Measurements from ENCODE around the gene ZNF638. TPM values are rescaled to one million over a fixed set of nuclear protein-coding genes. Genes with fewer than 3 reads are reported as not detected.

ZNF638 gene
- total and polyA plus RNA-seq, 2 donors (not counting 3 experiments of a cell fraction or from before 2014, with no cell fraction given): 36.4 to 111 TPM

GRCh38 chr2:71460595-71461303 lies 129.2 kb downstream of the ZNF638 start:
- intact Hi-C loops (cut with micrococcal nuclease) (loop anchor here (1.0 kb wide), 2 partner anchors 44 to 50 kb away; no protein-coding TSS in a partner anchor), dilution Hi-C loops (cut with MboI; ENCODE audit: extremely low pct_ligation_motif_present, low sequenced_read_pairs) (no loop called here)
- no peak overlapping the region for H3K9ac ChIP-seq (replicated peaks; ENCODE audit: extremely low read depth, insufficient read depth, low read length)
- DNase-seq (ENCODE audit: low read depth, low spot score): peak; percentile 72
- FAIRE-seq: peak; percentile 91
- H3K4me2 ChIP-seq (ENCODE audit: insufficient read depth, low read length): no peak overlapping the region
- peak overlapping the region; percentile 32 for H2AFZ ChIP-seq (ENCODE audit: low read depth, low read length)
- no peak overlapping the region for H3K4me3 ChIP-seq (replicated peaks in 1 of 3; ENCODE audit: insufficient read depth in 1 of 3, low read depth in 1 of 3, low read length in 3 of 3)
- POLR2A ChIA-PET: interaction anchor here (0.6 to 1.5 kb wide), 4 partner anchors 21 to 52 kb away, joined by 3 to 7 read pairs (median 3); no protein-coding TSS in a partner anchor
- H3K79me2 ChIP-seq (ENCODE audit: control insufficient read depth, insufficient read depth, low read length): no peaks in the 10 kb centered on the region
- no peaks in the 10 kb centered on the region for H3K36me3 ChIP-seq (ENCODE audit: control insufficient read depth in 2 of 2, extremely low read depth in 1 of 2, insufficient read depth in 2 of 2, low read length in 2 of 2)
- no peaks in the 10 kb centered on the region for H3K9me3 ChIP-seq (replicated peaks; ENCODE audit: control insufficient read depth, insufficient read depth, low read length)
- CTCF ChIA-PET: interaction anchor here (0.6 to 19.5 kb wide), 39 partner anchors 9 to 201 kb away, joined by 3 to 670 read pairs (median 5); partner anchors contain the start of genes DYSF and ZNF638
- no peaks in the 10 kb centered on the region for H3K27me3 ChIP-seq (ENCODE audit: control insufficient read depth in 2 of 2, insufficient read depth in 2 of 2, low read length in 2 of 2)
- no peaks in the 10 kb centered on the region for H4K20me1 ChIP-seq (replicated peaks; ENCODE audit: control insufficient read depth, extremely low read depth, insufficient read depth, low read length)
- no peaks in the 10 kb centered on the region for H3K9me1 ChIP-seq (replicated peaks; ENCODE audit: control insufficient read depth, extremely low read depth, insufficient read depth, low read length)
- TF ChIP-seq FOS (IDR thresholded peaks at IDR 0.05; ENCODE audit: borderline replicate concordance, insufficient read depth, low read length) (no peak), EZH2 (IDR thresholded peaks at IDR 0.05; ENCODE audit: borderline replicate concordance, low read depth, low read length, severe bottlenecking) (no peak), CTCF (IDR thresholded peaks at IDR 0.05; ENCODE audit: extremely low read depth in 1 of 2, insufficient read depth in 1 of 2, low read depth in 1 of 2, low read length in 2 of 2) (peak; percentile 55 to 72), GATA2 (IDR thresholded peaks at IDR 0.05; ENCODE audit: insufficient read depth, insufficient read length, low read depth, low read length) (peak; percentile 81)
- H3K27ac ChIP-seq (ENCODE audit: insufficient read depth, low read depth, low read length): peak overlapping the region; percentile 36
- BruUV-seq (replicated peaks): no TSS peak
- peaks cover 55% of the 10 kb centered on the region for H3K4me1 ChIP-seq (ENCODE audit: control insufficient read depth, extremely low read depth, insufficient read depth, low read length)

Data from endothelial cell of umbilical vein (primary cell).